DND-41 (cell line): Measurements from ENCODE around the gene DDX39B.

ENCODE experiments used
- ATAC-seq: fragments of 200-7000 bp; cut with Tn5 transposase; 3 replicates; pipeline ENCODE4 v1.9.1; 2021; ENCODE audit warnings: low read depth; ENCODE audit not compliant: insufficient read depth
- DNase-seq: peaks from one replicate; pipeline ENCODE4 v3.0.0-alpha.2; 2020
- H2AFZ ChIP-seq: 2 replicates; pipeline ENCODE4 v1.6.0; 2012; ENCODE audit warnings: low read depth, low read length
- H3K27ac ChIP-seq: 2 replicates; pipeline ENCODE4 v1.5.1; 2012; ENCODE audit warnings: low read length, inconsistent platforms
- H3K27me3 ChIP-seq: fragments of 200-600 bp; sonication (generic); 2 replicates; pipeline ENCODE4 v1.6.0; 2012; ENCODE audit warnings: low read length, mild to moderate bottlenecking, inconsistent platforms; ENCODE audit not compliant: insufficient read depth, poor library complexity
- H3K36me3 ChIP-seq: 2 replicates; pipeline ENCODE4 v1.5.1; 2012; ENCODE audit warnings: low read length, inconsistent platforms; ENCODE audit not compliant: insufficient read depth
- H3K4me1 ChIP-seq: 2 replicates; pipeline ENCODE4 v1.5.1; 2012; ENCODE audit warnings: mild to moderate bottlenecking, low read length; ENCODE audit not compliant: insufficient read depth
- H3K4me2 ChIP-seq: 2 replicates; pipeline ENCODE4 v1.6.0; 2012; ENCODE audit warnings: mild to moderate bottlenecking, moderate library complexity, low read length, inconsistent platforms; ENCODE audit not compliant: insufficient read depth
- H3K4me3 ChIP-seq, 2 experiments: fragments of 200-600 bp in 1 of 2; shearing (Covaris generic) in 1 of 2; 2 replicates each; pipeline ENCODE4 v1.5.1; 2012 to 2016; ENCODE audit warnings: inconsistent platforms in 2 of 2, low read length in 2 of 2, mild to moderate bottlenecking in 2 of 2, low read depth in 1 of 2, moderate library complexity in 1 of 2
- H3K79me2 ChIP-seq: 2 replicates; pipeline ENCODE4 v1.6.0; 2012; ENCODE audit warnings: low read length, inconsistent platforms; ENCODE audit not compliant: insufficient read depth
- H3K9ac ChIP-seq: 2 replicates; pipeline ENCODE4 v1.6.0; 2012; ENCODE audit warnings: low read depth, mild to moderate bottlenecking, inconsistent platforms, low read length, moderate library complexity
- H3K9me3 ChIP-seq: 2 replicates; pipeline ENCODE4 v1.5.1; 2012; ENCODE audit warnings: low read length, moderate library complexity, mild to moderate bottlenecking, inconsistent platforms; ENCODE audit not compliant: insufficient read depth, severe bottlenecking
- H4K20me1 ChIP-seq: 2 replicates; pipeline ENCODE4 v1.6.0; 2012; ENCODE audit warnings: low read length; ENCODE audit not compliant: insufficient read depth
- CTCF ChIP-seq: IDR thresholded peaks from 2 replicates; pipeline ENCODE4 v1.5.1; 2012; ENCODE audit warnings: borderline replicate concordance, low read length, moderate library complexity, mild to moderate bottlenecking; ENCODE audit not compliant: poor library complexity, severe bottlenecking; ENCODE audit errors: extremely low read depth
- EZH2 ChIP-seq: IDR thresholded peaks from 3 replicates; pipeline ENCODE4 v1.6.1; 2012; ENCODE audit warnings: borderline replicate concordance, low read depth, mild to moderate bottlenecking, moderate library complexity, low read length, inconsistent platforms; ENCODE audit not compliant: severe bottlenecking

DDX39B gene

DNA sequence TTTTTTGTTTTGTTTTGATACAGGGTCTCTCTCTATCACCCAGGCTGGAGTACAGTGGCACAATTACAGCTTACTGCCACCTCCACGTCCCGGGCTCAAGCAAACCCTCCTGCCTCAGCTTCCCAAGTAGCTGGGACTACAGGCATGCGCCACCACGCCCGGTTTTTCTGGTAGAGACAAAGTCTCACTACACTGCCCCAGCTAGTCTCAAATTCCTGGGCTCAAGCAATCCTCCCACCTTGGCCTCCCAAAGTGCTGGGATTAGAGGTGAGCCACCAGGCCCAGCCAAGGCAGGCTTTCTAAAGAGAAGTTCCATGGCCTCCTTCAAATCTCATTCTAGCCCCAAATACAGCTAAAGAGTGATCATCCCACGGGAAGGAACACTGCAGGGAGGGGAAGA lies 7.8 kb downstream of the DDX39B start:
- Histone ChIP-seq H3K4me3 (no peak overlapping the region), H3K4me1 (peaks cover 24% of the 10 kb centered on the region), H3K27me3 (no peaks in the 10 kb centered on the region), H3K4me2 (no peak overlapping the region), H3K9me3 (no peaks in the 10 kb centered on the region), H3K9ac (no peak overlapping the region), H4K20me1 (peaks cover 90% of the 10 kb centered on the region), H3K79me2 (peaks cover 57% of the 10 kb centered on the region), H3K27ac (no peak overlapping the region), H3K36me3 (peaks cover 95% of the 10 kb centered on the region), H2AFZ (no peak overlapping the region)
- TF ChIP-seq CTCF (no peak), EZH2 (no peak)
- DNase-seq (no peak), ATAC-seq (no peak)

- H3K4me3 ChIP-seq, result no peak overlapping the region
- DNase-seq (no peak), ATAC-seq (no peak)
- H3K27ac ChIP-seq, result no peak overlapping the region
- H3K9me3 ChIP-seq, result no peaks in the 10 kb centered on the region
- H3K4me2 ChIP-seq, result no peak overlapping the region
- H4K20me1 ChIP-seq, result peaks cover 86% of the 10 kb centered on the region
- peaks cover 51% of the 10 kb centered on the region for H3K79me2 ChIP-seq
- H3K9ac ChIP-seq, result no peak overlapping the region
- H3K36me3 ChIP-seq, result peaks cover 90% of the 10 kb centered on the region
- H2AFZ ChIP-seq, result no peak overlapping the region
- no peak for TF ChIP-seq EZH2
- TF ChIP-seq CTCF, result no peak
- no peaks in the 10 kb centered on the region for H3K27me3 ChIP-seq
- peaks cover 18% of the 10 kb centered on the region for H3K4me1 ChIP-seq
Observed at GRCh38 chr6:31533455-31533841, 8.4 kb downstream of the DDX39B start.

GRCh38 chr6:31532644-31533454 lies 9.0 kb downstream of the DDX39B start:
- peaks cover 84% of the 10 kb centered on the region for H3K36me3 ChIP-seq
- no peak for TF ChIP-seq CTCF
- no peak for TF ChIP-seq EZH2
- no peak overlapping the region for H3K9ac ChIP-seq

More at GRCh38 chr6:31532644-31533454, 9.0 kb downstream of the DDX39B start:
- DNase-seq, result no peak
- H3K4me2 ChIP-seq, result no peak overlapping the region
- no peak overlapping the region for H3K4me3 ChIP-seq
- peaks cover 84% of the 10 kb centered on the region for H4K20me1 ChIP-seq
- ATAC-seq, result no peak
- no peak overlapping the region for H2AFZ ChIP-seq
- peaks cover 45% of the 10 kb centered on the region for H3K79me2 ChIP-seq
- H3K9me3 ChIP-seq, result no peaks in the 10 kb centered on the region
- H3K27me3 ChIP-seq, result no peaks in the 10 kb centered on the region
- H3K27ac ChIP-seq, result no peak overlapping the region
- H3K4me1 ChIP-seq, result peaks cover 13% of the 10 kb centered on the region; the same call in 1 of the 2 replicates
